Measurements from ENCODE around the gene FRMD4A.

The FRMD4A gene

GRCh38 chr10:14093730-14094484 lies 236.8 kb downstream of the FRMD4A start:
- no peak for TF ChIP-seq SPI1 (IDR thresholded peaks at IDR 0.05; ENCODE audit: borderline replicate concordance, low read depth)
- TF ChIP-seq GABPA (IDR thresholded peaks at IDR 0.05; ENCODE audit: low read depth), result no peak
- no peak for DNase-seq (ENCODE audit: low read depth in 1 of 2, low spot score in 1 of 2)
- Histone ChIP-seq H3K27me3 (ENCODE audit: insufficient read depth, poor library complexity, severe bottlenecking) (no peaks in the 10 kb centered on the region), H3K27ac (replicated peaks) (no peak overlapping the region), H3K4me3 (replicated peaks; ENCODE audit: insufficient read depth, low read length) (no peak overlapping the region)

GRCh38 chr10:14092799-14093198 lies 237.9 kb downstream of the FRMD4A start:
- DNase-seq (ENCODE audit: low read depth in 1 of 2, low spot score in 1 of 2), result no peak
- Histone ChIP-seq H3K4me3 (replicated peaks; ENCODE audit: insufficient read depth, low read length) (no peak overlapping the region), H3K27me3 (ENCODE audit: insufficient read depth, poor library complexity, severe bottlenecking) (no peaks in the 10 kb centered on the region), H3K27ac (replicated peaks) (no peak overlapping the region)
- no peak for TF ChIP-seq REST (IDR thresholded peaks at IDR 0.05; ENCODE audit: insufficient replicate concordance, low read depth)
- TF ChIP-seq GABPA (IDR thresholded peaks at IDR 0.05; ENCODE audit: low read depth), result no peak
- TF ChIP-seq SPI1 (IDR thresholded peaks at IDR 0.05; ENCODE audit: borderline replicate concordance, low read depth), result no peak
- no peak for TF ChIP-seq CTCF (IDR thresholded peaks at IDR 0.05; ENCODE audit: insufficient read depth, low read length)
- no peak for TF ChIP-seq POLR2AphosphoS5 (IDR thresholded peaks at IDR 0.05; ENCODE audit: low read depth)

GRCh38 chr10:14089556-14090292 lies 241.0 kb downstream of the FRMD4A start:
- no peak overlapping the region for H3K4me3 ChIP-seq (replicated peaks; ENCODE audit: insufficient read depth, low read length)
- no peak overlapping the region for H3K27ac ChIP-seq (replicated peaks)
- H3K27me3 ChIP-seq (ENCODE audit: insufficient read depth, poor library complexity, severe bottlenecking), result no peaks in the 10 kb centered on the region
- TF ChIP-seq SPI1 (IDR thresholded peaks at IDR 0.05; ENCODE audit: borderline replicate concordance, low read depth) (no peak), GABPA (IDR thresholded peaks at IDR 0.05; ENCODE audit: low read depth) (no peak), POLR2AphosphoS5 (IDR thresholded peaks at IDR 0.05; ENCODE audit: low read depth) (no peak), CTCF (IDR thresholded peaks at IDR 0.05; ENCODE audit: insufficient read depth, low read length) (no peak), REST (IDR thresholded peaks at IDR 0.05; ENCODE audit: insufficient replicate concordance, low read depth) (no peak)
- DNase-seq (ENCODE audit: low read depth in 1 of 2, low spot score in 1 of 2), result no peak

- no peak overlapping the region for H3K27ac ChIP-seq (replicated peaks)
- TF ChIP-seq CTCF (IDR thresholded peaks at IDR 0.05; ENCODE audit: insufficient read depth, low read length), result no peak
- no peak for TF ChIP-seq REST (IDR thresholded peaks at IDR 0.05; ENCODE audit: insufficient replicate concordance, low read depth)
- TF ChIP-seq GABPA (IDR thresholded peaks at IDR 0.05; ENCODE audit: low read depth), result no peak
- no peak for TF ChIP-seq SPI1 (IDR thresholded peaks at IDR 0.05; ENCODE audit: borderline replicate concordance, low read depth)
- no peak for TF ChIP-seq POLR2AphosphoS5 (IDR thresholded peaks at IDR 0.05; ENCODE audit: low read depth)
- DNase-seq (ENCODE audit: low read depth in 1 of 2, low spot score in 1 of 2), result no peak
- no peaks in the 10 kb centered on the region for H3K27me3 ChIP-seq (ENCODE audit: insufficient read depth, poor library complexity, severe bottlenecking)
- no peak overlapping the region for H3K4me3 ChIP-seq (replicated peaks; ENCODE audit: insufficient read depth, low read length)
Observed at GRCh38 chr10:14087566-14087965, 243.2 kb downstream of the FRMD4A start.

All from HL-60 (cell line).